Nephron (organoid): ENCODE measurements around the gene VWA3B.

Experiments used
- H3K27ac Mint-ChIP-seq, 3 experiments: 2 replicates each; pipeline ENCODE4 v1.8.0; 2020; ENCODE audit warnings: mixed read lengths in 3 of 3, mild to moderate bottlenecking in 2 of 3, moderate library complexity in 1 of 3
- H3K27me3 Mint-ChIP-seq: 2 replicates; pipeline ENCODE4 v1.8.0; 2021; ENCODE audit warnings: low read depth, mild to moderate bottlenecking, moderate library complexity, mixed read lengths
- H3K36me3 Mint-ChIP-seq: 2 replicates; pipeline ENCODE4 v1.8.0; 2020; ENCODE audit warnings: low read depth, mixed read lengths
- H3K4me1 Mint-ChIP-seq: 2 replicates; pipeline ENCODE4 v1.8.0; 2020; ENCODE audit warnings: mixed read lengths
- H3K4me3 Mint-ChIP-seq, 3 experiments: 2 replicates each; pipeline ENCODE4 v1.8.0; 2020; ENCODE audit warnings: mild to moderate bottlenecking in 3 of 3, mixed read lengths in 3 of 3, moderate library complexity in 2 of 3
- H3K9me3 Mint-ChIP-seq: 2 replicates; pipeline ENCODE4 v1.8.0; 2020; ENCODE audit warnings: mixed read lengths
- TF ChIP-seq, protein P1 (sequence below), 3 experiments: fragments of 200-600 bp; sonication (generic); IDR thresholded peaks; one replicate each; pipeline ENCODE4 v1.5.0; 2021; ENCODE audit warnings: antibody characterized with exemption in 3 of 3; ENCODE audit not compliant: unreplicated experiment in 3 of 3

The VWA3B gene

DNA sequence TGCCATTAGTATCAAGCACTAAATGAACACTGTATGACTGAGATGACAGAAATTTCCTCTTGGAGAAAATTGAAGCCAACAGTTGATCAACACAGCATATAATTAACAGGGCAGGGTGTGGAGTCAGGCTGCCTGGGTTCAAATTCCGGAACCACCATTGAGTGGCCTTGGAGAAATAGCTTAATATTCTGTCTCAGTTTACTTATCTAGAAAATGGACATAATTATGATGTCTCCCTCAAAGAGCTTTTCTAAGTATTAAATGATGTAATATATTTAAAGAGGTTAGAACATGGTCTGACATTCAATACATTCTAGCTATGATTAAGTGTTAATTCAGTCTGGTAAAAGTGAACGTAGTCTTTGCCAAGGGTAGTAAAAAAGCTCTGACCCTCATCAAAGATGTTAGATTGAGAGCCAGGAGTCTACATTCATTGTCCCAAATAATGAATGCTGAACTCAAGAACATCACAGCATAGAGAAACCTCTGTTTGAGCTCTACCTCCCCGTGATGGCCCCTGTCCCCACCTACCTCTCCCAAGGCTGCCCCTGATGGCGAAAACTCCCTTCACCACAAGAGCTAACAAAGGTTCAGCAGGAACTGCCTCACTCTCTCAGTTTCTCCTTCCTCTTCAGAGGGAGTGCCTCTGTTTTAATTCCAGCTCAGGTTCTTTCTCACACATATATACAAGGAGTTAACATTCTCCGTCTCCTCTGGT, 2.7 kb upstream of the VWA3B start:
- Mint-ChIP-seq H3K4me1 (peaks cover 6% of the 10 kb centered on the region), H3K4me3 (no peak overlapping the region), H3K27ac (no peak overlapping the region), H3K9me3 (peaks cover 3% of the 10 kb centered on the region), H3K36me3 (no peaks in the 10 kb centered on the region), H3K27me3 (peaks cover 63% of the 10 kb centered on the region)
- TF ChIP-seq, protein P1, sequence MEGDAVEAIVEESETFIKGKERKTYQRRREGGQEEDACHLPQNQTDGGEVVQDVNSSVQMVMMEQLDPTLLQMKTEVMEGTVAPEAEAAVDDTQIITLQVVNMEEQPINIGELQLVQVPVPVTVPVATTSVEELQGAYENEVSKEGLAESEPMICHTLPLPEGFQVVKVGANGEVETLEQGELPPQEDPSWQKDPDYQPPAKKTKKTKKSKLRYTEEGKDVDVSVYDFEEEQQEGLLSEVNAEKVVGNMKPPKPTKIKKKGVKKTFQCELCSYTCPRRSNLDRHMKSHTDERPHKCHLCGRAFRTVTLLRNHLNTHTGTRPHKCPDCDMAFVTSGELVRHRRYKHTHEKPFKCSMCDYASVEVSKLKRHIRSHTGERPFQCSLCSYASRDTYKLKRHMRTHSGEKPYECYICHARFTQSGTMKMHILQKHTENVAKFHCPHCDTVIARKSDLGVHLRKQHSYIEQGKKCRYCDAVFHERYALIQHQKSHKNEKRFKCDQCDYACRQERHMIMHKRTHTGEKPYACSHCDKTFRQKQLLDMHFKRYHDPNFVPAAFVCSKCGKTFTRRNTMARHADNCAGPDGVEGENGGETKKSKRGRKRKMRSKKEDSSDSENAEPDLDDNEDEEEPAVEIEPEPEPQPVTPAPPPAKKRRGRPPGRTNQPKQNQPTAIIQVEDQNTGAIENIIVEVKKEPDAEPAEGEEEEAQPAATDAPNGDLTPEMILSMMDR (IDR thresholded peaks at IDR 0.05; ENCODE audit: unreplicated experiment in 3 of 3), result no peak

DNA sequence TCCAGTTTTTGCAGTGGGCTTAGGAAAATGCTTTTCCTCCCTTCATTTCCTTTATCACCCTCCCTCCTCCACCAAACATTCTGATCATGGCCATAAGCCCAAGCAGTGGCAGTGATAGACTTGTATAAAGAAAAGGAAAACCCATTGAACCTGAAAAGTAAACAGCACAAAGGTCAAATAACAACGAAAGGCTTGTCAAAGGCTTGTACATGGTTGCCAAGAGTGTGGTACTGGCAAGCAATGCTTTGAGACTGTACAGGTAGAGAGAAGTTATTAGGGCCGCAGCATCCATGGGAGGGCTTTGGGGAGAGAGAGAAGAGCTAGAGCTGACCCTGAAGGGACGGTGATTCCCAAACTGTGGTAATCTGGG, 2.1 kb upstream of the VWA3B start:
- H3K9me3 Mint-ChIP-seq, result peaks cover 3% of the 10 kb centered on the region
- peak overlapping the region; percentile 7 to 41 (median 11) for H3K4me3 Mint-ChIP-seq
- H3K27me3 Mint-ChIP-seq, result peaks cover 63% of the 10 kb centered on the region
- H3K4me1 Mint-ChIP-seq, result peaks cover 6% of the 10 kb centered on the region
- H3K27ac Mint-ChIP-seq, result no peak overlapping the region
- TF ChIP-seq, protein P1 (IDR thresholded peaks at IDR 0.05; ENCODE audit: unreplicated experiment in 3 of 3), result no peak
- no peaks in the 10 kb centered on the region for H3K36me3 Mint-ChIP-seq

DNA sequence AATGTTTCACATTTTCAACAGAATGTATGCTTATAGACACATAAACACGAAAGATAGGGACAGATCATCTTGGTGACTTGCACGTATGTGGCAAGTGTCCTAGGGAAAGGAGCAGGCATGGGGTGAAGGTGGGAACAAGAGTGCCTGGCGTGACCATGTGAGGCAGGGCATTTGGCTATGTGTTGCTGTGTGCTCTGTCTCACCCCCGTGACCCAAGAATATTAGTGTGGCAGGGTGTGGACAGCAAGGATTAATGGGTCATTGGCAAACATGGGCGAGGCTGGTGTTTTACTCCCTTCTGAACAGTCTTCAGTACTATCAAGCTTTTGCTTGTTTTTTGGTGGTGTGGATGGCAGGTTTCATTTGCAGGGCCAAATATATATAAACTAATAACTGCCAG, 1.3 kb upstream of the VWA3B start:
- Mint-ChIP-seq H3K4me3 (peak overlapping the region; percentile 34 to 67 (median 58)), H3K27ac (no peak overlapping the region), H3K27me3 (peaks cover 64% of the 10 kb centered on the region)

DNA sequence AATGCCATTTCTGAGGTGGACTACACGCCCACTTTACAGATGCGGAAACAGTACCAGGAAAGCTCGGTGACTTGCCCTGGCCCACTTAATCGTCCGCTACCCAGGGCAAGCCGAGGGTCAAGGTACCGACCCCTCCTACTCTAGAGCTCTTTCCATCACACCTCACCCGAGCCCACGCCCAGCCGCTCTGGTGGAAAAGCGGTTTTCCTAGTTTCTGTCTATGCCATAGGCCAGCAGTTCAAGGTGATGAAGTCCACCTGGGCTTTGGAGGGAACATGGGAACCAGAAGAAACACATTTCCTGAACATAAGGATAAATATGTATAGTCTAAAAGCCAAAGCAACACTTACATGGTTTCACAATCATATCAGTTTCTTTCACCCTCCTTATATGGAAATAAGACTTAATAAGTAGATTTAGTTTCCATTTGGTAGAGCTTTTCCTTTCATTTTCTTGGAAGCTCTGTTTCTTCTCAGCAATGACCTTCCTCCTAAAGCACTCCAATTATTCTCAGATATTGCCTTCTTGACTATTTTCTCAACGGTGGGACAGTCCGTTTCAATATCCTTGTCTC, 567 bp downstream of the VWA3B start:
- no peak overlapping the region for H3K27ac Mint-ChIP-seq
- TF ChIP-seq, protein P1 (IDR thresholded peaks at IDR 0.05; ENCODE audit: unreplicated experiment in 3 of 3), result no peak
- no peaks in the 10 kb centered on the region for H3K36me3 Mint-ChIP-seq
- no peaks in the 10 kb centered on the region for H3K9me3 Mint-ChIP-seq
- peak overlapping the region; percentile 75 to 76 (median 75) for H3K4me3 Mint-ChIP-seq
- peaks cover 56% of the 10 kb centered on the region for H3K27me3 Mint-ChIP-seq
- H3K4me1 Mint-ChIP-seq, result peaks cover 6% of the 10 kb centered on the region

More for the DNA sequence above, 1.3 kb upstream of the VWA3B start:
- H3K36me3 Mint-ChIP-seq, result no peaks in the 10 kb centered on the region
- H3K9me3 Mint-ChIP-seq, result peaks cover 3% of the 10 kb centered on the region
- TF ChIP-seq, protein P1 (IDR thresholded peaks at IDR 0.05; ENCODE audit: unreplicated experiment in 3 of 3), result no peak
- peaks cover 6% of the 10 kb centered on the region for H3K4me1 Mint-ChIP-seq

DNA sequence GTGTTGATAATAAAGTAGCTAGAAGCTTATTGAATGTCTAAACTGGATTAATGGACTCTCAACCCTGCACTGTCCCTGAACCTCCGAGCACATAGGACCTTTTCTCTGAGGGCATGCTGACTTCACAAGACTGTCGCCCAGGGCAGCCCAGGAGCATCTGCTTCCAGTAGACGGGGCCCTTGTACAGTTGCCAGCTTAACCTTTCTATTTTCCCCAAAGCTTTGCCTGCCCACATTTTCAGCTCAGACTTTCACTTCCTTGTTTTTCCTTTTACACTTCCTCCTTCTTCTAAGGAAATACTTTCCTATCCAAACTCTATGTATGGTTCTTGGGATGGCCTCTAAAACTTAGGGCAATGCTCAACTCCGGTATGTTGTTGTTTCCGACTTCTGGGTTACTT, 1.3 kb downstream of the VWA3B start:
- Mint-ChIP-seq H3K27ac (no peak overlapping the region), H3K4me1 (peaks cover 6% of the 10 kb centered on the region), H3K9me3 (peaks cover 3% of the 10 kb centered on the region), H3K4me3 (peak overlapping the region; percentile 16 to 75 (median 21)), H3K36me3 (no peaks in the 10 kb centered on the region), H3K27me3 (peaks cover 51% of the 10 kb centered on the region)
- TF ChIP-seq, protein P1 (IDR thresholded peaks at IDR 0.05; ENCODE audit: unreplicated experiment in 3 of 3), result no peak

DNA sequence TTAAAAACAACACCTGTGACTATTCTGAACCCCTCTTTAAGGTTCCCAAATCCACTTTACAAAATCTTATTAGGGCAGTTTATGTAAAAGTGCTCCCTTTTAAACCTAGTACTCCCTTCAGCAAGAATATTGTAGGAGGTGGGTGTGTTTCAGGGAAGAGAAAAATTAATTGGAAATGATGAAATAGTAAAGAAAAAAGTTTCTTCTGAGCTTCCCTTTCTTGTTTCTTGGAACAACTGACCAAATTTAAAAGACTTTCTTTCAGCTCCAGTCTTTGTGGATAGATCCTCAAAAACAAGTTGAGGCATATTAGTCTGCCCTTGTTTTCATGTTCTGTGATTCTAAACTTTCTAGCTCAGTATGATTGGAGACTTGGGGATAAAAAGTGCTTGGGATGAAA, 3.0 kb downstream of the VWA3B start:
- Mint-ChIP-seq H3K4me1 (peaks cover 6% of the 10 kb centered on the region), H3K27ac (no peak overlapping the region), H3K9me3 (peaks cover 9% of the 10 kb centered on the region), H3K36me3 (no peaks in the 10 kb centered on the region), H3K27me3 (peaks cover 44% of the 10 kb centered on the region), H3K4me3 (no peak overlapping the region)
- TF ChIP-seq, protein P1 (IDR thresholded peaks at IDR 0.05; ENCODE audit: unreplicated experiment in 3 of 3), result no peak
